Measurements from ENCODE around the gene SIRPA.
"Not testable (repeated sequence)": the region's sequence is repeated elsewhere in the genome, so short reads cannot be mapped to it uniquely, and the experiment has no call there.

Gene SIRPA

DNA sequence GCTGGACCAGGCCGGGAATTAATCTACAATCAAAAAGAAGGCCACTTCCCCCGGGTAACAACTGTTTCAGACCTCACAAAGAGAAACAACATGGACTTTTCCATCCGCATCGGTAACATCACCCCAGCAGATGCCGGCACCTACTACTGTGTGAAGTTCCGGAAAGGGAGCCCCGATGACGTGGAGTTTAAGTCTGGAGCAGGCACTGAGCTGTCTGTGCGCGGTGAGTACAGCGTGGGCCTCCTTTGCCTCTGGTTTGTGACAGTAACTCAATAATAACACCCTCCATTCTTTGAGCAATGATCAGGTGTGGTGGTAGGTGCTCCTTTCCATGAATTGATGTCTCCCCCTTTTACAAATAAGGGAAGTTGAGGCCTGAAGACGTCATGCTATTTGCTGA lies 20.0 kb downstream of the SIRPA start:
- not testable (repeated sequence) for H4K8ac ChIP-seq (ENCODE audit: low read length); H3K4ac ChIP-seq (ENCODE audit: low read depth in 1 of 2, low read length in 2 of 2); H2AFZ ChIP-seq (ENCODE audit: low read depth, low read length); H2BK12ac ChIP-seq (ENCODE audit: low read length in 2 of 2); H2BK5ac ChIP-seq (ENCODE audit: low read depth, low read length, poor library complexity, severe bottlenecking); H2BK15ac ChIP-seq (ENCODE audit: low read depth, poor library complexity, severe bottlenecking); H3K27me3 ChIP-seq (ENCODE audit: control insufficient read depth in 1 of 2, insufficient read depth in 1 of 2, low read length in 2 of 2); H2BK120ac ChIP-seq (ENCODE audit: low read depth, low read length); H3K27ac ChIP-seq (ENCODE audit: low read length, poor library complexity, severe bottlenecking); H3K14ac ChIP-seq (ENCODE audit: low read length in 2 of 2); H3K9ac ChIP-seq (ENCODE audit: low read length); H3K4me2 ChIP-seq (ENCODE audit: low read length, poor library complexity, severe bottlenecking); H4K91ac ChIP-seq (ENCODE audit: low read length); H3K9me3 ChIP-seq (ENCODE audit: control insufficient read depth, low read length); H3K18ac ChIP-seq (ENCODE audit: low read depth in 1 of 2, low read length in 2 of 2); H3K4me3 ChIP-seq (ENCODE audit: insufficient read depth in 1 of 2, low read depth in 1 of 2, low read length in 2 of 2); DNase-seq; H3K23ac ChIP-seq (ENCODE audit: low read length in 2 of 2)
- Histone ChIP-seq H3K4me1 (ENCODE audit: control insufficient read depth, insufficient read depth, low read depth, low read length) (peaks cover 38% of the 10 kb centered on the region), H3K36me3 (ENCODE audit: control insufficient read depth in 1 of 2, insufficient read depth in 2 of 2, low read depth in 1 of 2, low read length in 2 of 2) (peaks cover 48 to 75% of the 10 kb centered on the region in 2 experiments), H2AK5ac (ENCODE audit: low read length, severe bottlenecking) (peak overlapping the region; percentile 50), H3K79me1 (replicated peaks; ENCODE audit: low read length, poor library complexity, severe bottlenecking) (peaks cover 12% of the 10 kb centered on the region)
- WGBS = 87% methylated on average over 8 of the region's 12 CpGs

GRCh38 chr20:1915725-1916124 lies 20.5 kb downstream of the SIRPA start:
- no peak overlapping the region for H3K18ac ChIP-seq (ENCODE audit: low read depth in 1 of 2, low read length in 2 of 2)
- H3K9me3 ChIP-seq (ENCODE audit: control insufficient read depth, low read length) = no peaks in the 10 kb centered on the region
- H2BK120ac ChIP-seq (ENCODE audit: low read depth, low read length) = no peak overlapping the region
- no peak overlapping the region for H2BK15ac ChIP-seq (ENCODE audit: low read depth, poor library complexity, severe bottlenecking)
- WGBS = 97% methylated on average over 3 of the region's 3 CpGs
- no peak overlapping the region for H3K9ac ChIP-seq (ENCODE audit: low read length)
- no peak overlapping the region for H2BK12ac ChIP-seq (ENCODE audit: low read length in 2 of 2)
- peak overlapping the region; percentile 50 for H2AK5ac ChIP-seq (ENCODE audit: low read length, severe bottlenecking)
- no peak overlapping the region for H4K8ac ChIP-seq (ENCODE audit: low read length)
- H3K4me3 ChIP-seq (ENCODE audit: insufficient read depth in 1 of 2, low read depth in 1 of 2, low read length in 2 of 2) = no peak overlapping the region
- H4K91ac ChIP-seq (ENCODE audit: low read length) = no peak overlapping the region
- H3K27me3 ChIP-seq (ENCODE audit: control insufficient read depth in 1 of 2, insufficient read depth in 1 of 2, low read length in 2 of 2) = no peaks in the 10 kb centered on the region
- DNase-seq = no peak
- H3K23ac ChIP-seq (ENCODE audit: low read length in 2 of 2) = no peak overlapping the region
- H3K79me1 ChIP-seq (replicated peaks; ENCODE audit: low read length, poor library complexity, severe bottlenecking) = peaks cover 12% of the 10 kb centered on the region
- H3K4ac ChIP-seq (ENCODE audit: low read depth in 1 of 2, low read length in 2 of 2) = no peak overlapping the region
- H2AFZ ChIP-seq (ENCODE audit: low read depth, low read length) = no peak overlapping the region
- peaks cover 48 to 80% of the 10 kb centered on the region in 2 experiments for H3K36me3 ChIP-seq (ENCODE audit: control insufficient read depth in 1 of 2, insufficient read depth in 2 of 2, low read depth in 1 of 2, low read length in 2 of 2)
- no peak overlapping the region for H3K4me2 ChIP-seq (ENCODE audit: low read length, poor library complexity, severe bottlenecking)
- H3K14ac ChIP-seq (ENCODE audit: low read length in 2 of 2) = peak overlapping the region in 1 of 2 experiments; percentile 18
- no peak overlapping the region for H2BK5ac ChIP-seq (ENCODE audit: low read depth, low read length, poor library complexity, severe bottlenecking)
- no peak overlapping the region for H3K27ac ChIP-seq (ENCODE audit: low read length, poor library complexity, severe bottlenecking)
- H3K4me1 ChIP-seq (ENCODE audit: control insufficient read depth, insufficient read depth, low read depth, low read length) = peaks cover 38% of the 10 kb centered on the region

DNA sequence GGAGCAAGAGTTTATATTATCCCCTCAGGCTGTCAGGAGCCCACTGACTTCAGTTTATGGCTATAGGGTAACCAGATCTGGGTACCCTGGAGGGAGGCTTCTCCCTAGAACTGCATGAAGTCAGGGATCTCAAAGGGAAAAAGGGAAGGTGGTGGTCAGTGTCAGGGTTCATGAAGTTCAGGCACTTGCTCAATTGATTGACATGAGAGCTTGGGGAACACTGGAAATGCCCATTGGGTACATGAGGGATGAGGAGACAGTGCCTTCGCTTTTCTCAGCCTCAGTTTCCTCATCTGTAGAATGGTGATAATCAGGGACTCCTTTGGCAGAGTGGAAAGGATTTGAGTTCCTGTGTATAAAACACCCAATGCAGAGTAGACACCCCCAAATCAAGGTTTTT lies 22.6 kb downstream of the SIRPA start:
- 100% methylated on average over 1 of the region's 1 CpG for WGBS
- no peak overlapping the region for H2BK12ac ChIP-seq (ENCODE audit: low read length in 2 of 2)

GRCh38 chr20:1918491-1919165 lies 23.4 kb downstream of the SIRPA start:
- Histone ChIP-seq H3K4me3 (ENCODE audit: insufficient read depth in 1 of 2, low read depth in 1 of 2, low read length in 2 of 2) (no peak overlapping the region), H2AFZ (ENCODE audit: low read depth, low read length) (no peak overlapping the region), H3K14ac (ENCODE audit: low read length in 2 of 2) (no peak overlapping the region), H3K79me1 (replicated peaks; ENCODE audit: low read length, poor library complexity, severe bottlenecking) (peaks cover 13% of the 10 kb centered on the region), H3K4me2 (ENCODE audit: low read length, poor library complexity, severe bottlenecking) (no peak overlapping the region), H3K36me3 (ENCODE audit: control insufficient read depth in 1 of 2, insufficient read depth in 2 of 2, low read depth in 1 of 2, low read length in 2 of 2) (peaks cover 47 to 79% of the 10 kb centered on the region in 2 experiments), H2BK5ac (ENCODE audit: low read depth, low read length, poor library complexity, severe bottlenecking) (peak overlapping the region; percentile 94), H2BK120ac (ENCODE audit: low read depth, low read length) (no peak overlapping the region), H2BK12ac (ENCODE audit: low read length in 2 of 2) (no peak overlapping the region), H3K27ac (ENCODE audit: low read length, poor library complexity, severe bottlenecking) (peak overlapping the region; percentile 93), H3K9ac (ENCODE audit: low read length) (no peak overlapping the region), H3K27me3 (ENCODE audit: control insufficient read depth in 1 of 2, insufficient read depth in 1 of 2, low read length in 2 of 2) (no peaks in the 10 kb centered on the region), H2AK5ac (ENCODE audit: low read length, severe bottlenecking) (peak overlapping the region; percentile 88), H3K18ac (ENCODE audit: low read depth in 1 of 2, low read length in 2 of 2) (no peak overlapping the region), H3K9me3 (ENCODE audit: control insufficient read depth, low read length) (no peaks in the 10 kb centered on the region), H2BK15ac (ENCODE audit: low read depth, poor library complexity, severe bottlenecking) (no peak overlapping the region), H4K91ac (ENCODE audit: low read length) (no peak overlapping the region), H3K23ac (ENCODE audit: low read length in 2 of 2) (no peak overlapping the region), H4K8ac (ENCODE audit: low read length) (no peak overlapping the region), H3K4ac (ENCODE audit: low read depth in 1 of 2, low read length in 2 of 2) (no peak overlapping the region), H3K4me1 (ENCODE audit: control insufficient read depth, insufficient read depth, low read depth, low read length) (peaks cover 34% of the 10 kb centered on the region)
- 96% methylated on average over 12 of the region's 12 CpGs for WGBS
- DNase-seq = no peak

More for the DNA sequence above, 22.6 kb downstream of the SIRPA start:
- H3K18ac ChIP-seq (ENCODE audit: low read depth in 1 of 2, low read length in 2 of 2) = no peak overlapping the region
- no peaks in the 10 kb centered on the region for H3K27me3 ChIP-seq (ENCODE audit: control insufficient read depth in 1 of 2, insufficient read depth in 1 of 2, low read length in 2 of 2)
- no peak overlapping the region for H3K4ac ChIP-seq (ENCODE audit: low read depth in 1 of 2, low read length in 2 of 2)
- H3K27ac ChIP-seq (ENCODE audit: low read length, poor library complexity, severe bottlenecking) = peak overlapping the region; percentile 18
- H3K23ac ChIP-seq (ENCODE audit: low read length in 2 of 2) = no peak overlapping the region
- H2BK5ac ChIP-seq (ENCODE audit: low read depth, low read length, poor library complexity, severe bottlenecking) = no peak overlapping the region
- H2AFZ ChIP-seq (ENCODE audit: low read depth, low read length) = no peak overlapping the region
- no peak overlapping the region for H4K91ac ChIP-seq (ENCODE audit: low read length)
- H2BK120ac ChIP-seq (ENCODE audit: low read depth, low read length) = no peak overlapping the region
- peak overlapping the region; percentile 46 for H2AK5ac ChIP-seq (ENCODE audit: low read length, severe bottlenecking)
- DNase-seq = no peak
- H3K4me2 ChIP-seq (ENCODE audit: low read length, poor library complexity, severe bottlenecking) = no peak overlapping the region
- no peak overlapping the region for H3K9ac ChIP-seq (ENCODE audit: low read length)
- H3K36me3 ChIP-seq (ENCODE audit: control insufficient read depth in 1 of 2, insufficient read depth in 2 of 2, low read depth in 1 of 2, low read length in 2 of 2) = peaks cover 45 to 77% of the 10 kb centered on the region in 2 experiments
- H3K4me1 ChIP-seq (ENCODE audit: control insufficient read depth, insufficient read depth, low read depth, low read length) = peaks cover 34% of the 10 kb centered on the region
- no peak overlapping the region for H2BK15ac ChIP-seq (ENCODE audit: low read depth, poor library complexity, severe bottlenecking)
- no peak overlapping the region for H3K4me3 ChIP-seq (ENCODE audit: insufficient read depth in 1 of 2, low read depth in 1 of 2, low read length in 2 of 2)
- H3K79me1 ChIP-seq (replicated peaks; ENCODE audit: low read length, poor library complexity, severe bottlenecking) = peaks cover 10% of the 10 kb centered on the region
- H3K14ac ChIP-seq (ENCODE audit: low read length in 2 of 2) = no peak overlapping the region
- no peak overlapping the region for H4K8ac ChIP-seq (ENCODE audit: low read length)
- H3K9me3 ChIP-seq (ENCODE audit: control insufficient read depth, low read length) = no peaks in the 10 kb centered on the region
